OCI-LY3 (cell line): ENCODE measurements around the gene ITPKC.
A peak's percentile ranks its signal among the peaks of the same experiment; 100 is the strongest.

Source experiments
- H2AFZ ChIP-seq: fragments of 200-600, 300-600 bp; shearing (Covaris generic); 2 replicates; pipeline ENCODE4 v1.6.0; 2014; ENCODE audit warnings: antibody characterized with exemption, low read depth, low read length
- H3K27ac ChIP-seq: fragments of 200-600, 300-600 bp; sonication (generic); 2 replicates; pipeline ENCODE4 v1.5.1; 2014; ENCODE audit warnings: mild to moderate bottlenecking, low read length, moderate library complexity, mixed read lengths
- H3K27me3 ChIP-seq: fragments of 200-600, 300-600 bp; sonication (generic); 2 replicates; pipeline ENCODE4 v1.6.1; 2014; ENCODE audit warnings: low read depth, low read length, mixed read lengths
- H3K36me3 ChIP-seq: fragments of 200-600, 300-600 bp; sonication (generic); replicated peaks from 2 replicates; pipeline ENCODE3; 2014; ENCODE audit warnings: low read depth, low read length, mixed read lengths
- H3K4me1 ChIP-seq: fragments of 300-600, 200-600 bp; sonication (generic); 2 replicates; pipeline ENCODE4 v1.6.1; 2014; ENCODE audit warnings: low read length, mixed read lengths
- H3K4me2 ChIP-seq: fragments of 200-600, 300-600 bp; sonication (generic); 2 replicates; pipeline ENCODE4 v1.6.1; 2014; ENCODE audit warnings: low read length, mixed read lengths
- H3K4me3 ChIP-seq: fragments of 300-600, 200-600 bp; sonication (generic); 2 replicates; pipeline ENCODE4 v1.5.1; 2014; ENCODE audit warnings: antibody characterized with exemption, mild to moderate bottlenecking, low read length, moderate library complexity
- H3K79me2 ChIP-seq: fragments of 300-600, 200-600 bp; shearing (Covaris generic); 2 replicates; pipeline ENCODE4 v1.6.1; 2014; ENCODE audit warnings: mild to moderate bottlenecking, low read length, mixed read lengths
- H3K9ac ChIP-seq: fragments of 300-600, 200-600 bp; shearing (Covaris generic); 2 replicates; pipeline ENCODE4 v1.6.0; 2014; ENCODE audit warnings: mild to moderate bottlenecking, low read length, moderate library complexity
- H3K9me3 ChIP-seq: fragments of 200-600, 300-600 bp; shearing (Covaris generic); 2 replicates; pipeline ENCODE4 v1.6.1; 2014; ENCODE audit warnings: low read length, mixed read lengths; ENCODE audit not compliant: insufficient read depth
- H4K20me1 ChIP-seq: fragments of 200-600, 300-600 bp; sonication (generic); 2 replicates; pipeline ENCODE4 v1.6.1; 2016; ENCODE audit warnings: low read length, mixed read lengths; ENCODE audit not compliant: insufficient read depth
- EZH2phosphoT487 ChIP-seq: fragments of 200-600 bp; shearing (Covaris generic); IDR thresholded peaks from 2 replicates; pipeline ENCODE4 v1.6.1; 2018; ENCODE audit warnings: antibody characterized with exemption, mixed run types, low read depth
- TF ChIP-seq, protein P1 (sequence below): fragments of 200-600, 300-600 bp; sonication (generic); IDR thresholded peaks from 2 replicates; pipeline ENCODE4 v1.5.1; 2014; ENCODE audit warnings: antibody characterized with exemption, low read length, low read depth

The ITPKC gene

DNA sequence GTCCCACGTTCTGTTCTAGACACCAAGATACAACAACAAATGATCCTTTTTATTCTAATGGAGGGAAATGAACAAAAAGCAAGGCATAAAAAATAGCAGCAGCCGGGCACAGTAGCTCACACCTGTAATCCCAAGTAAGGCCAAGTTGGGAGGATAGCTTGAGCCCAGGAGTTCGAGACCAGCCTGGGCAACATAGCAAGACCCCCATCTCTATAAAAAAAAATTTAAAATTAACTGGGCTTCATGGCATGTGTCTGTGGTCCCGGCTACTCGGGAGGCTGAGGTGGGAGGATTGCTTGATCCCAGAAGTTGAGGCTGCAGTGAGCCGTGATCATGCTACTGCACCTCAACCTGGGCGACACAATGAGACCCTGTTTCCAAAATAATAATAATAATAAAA, 59.5 kb downstream of the ITPKC start:
- 0 out of 2 replicates have a peak, but pooled peaks cover 3% of the 10 kb centered on the region for H3K79me2 ChIP-seq
- H2AFZ ChIP-seq: no peak overlapping the region
- no peak for TF ChIP-seq EZH2phosphoT487
- TF ChIP-seq, protein P1, sequence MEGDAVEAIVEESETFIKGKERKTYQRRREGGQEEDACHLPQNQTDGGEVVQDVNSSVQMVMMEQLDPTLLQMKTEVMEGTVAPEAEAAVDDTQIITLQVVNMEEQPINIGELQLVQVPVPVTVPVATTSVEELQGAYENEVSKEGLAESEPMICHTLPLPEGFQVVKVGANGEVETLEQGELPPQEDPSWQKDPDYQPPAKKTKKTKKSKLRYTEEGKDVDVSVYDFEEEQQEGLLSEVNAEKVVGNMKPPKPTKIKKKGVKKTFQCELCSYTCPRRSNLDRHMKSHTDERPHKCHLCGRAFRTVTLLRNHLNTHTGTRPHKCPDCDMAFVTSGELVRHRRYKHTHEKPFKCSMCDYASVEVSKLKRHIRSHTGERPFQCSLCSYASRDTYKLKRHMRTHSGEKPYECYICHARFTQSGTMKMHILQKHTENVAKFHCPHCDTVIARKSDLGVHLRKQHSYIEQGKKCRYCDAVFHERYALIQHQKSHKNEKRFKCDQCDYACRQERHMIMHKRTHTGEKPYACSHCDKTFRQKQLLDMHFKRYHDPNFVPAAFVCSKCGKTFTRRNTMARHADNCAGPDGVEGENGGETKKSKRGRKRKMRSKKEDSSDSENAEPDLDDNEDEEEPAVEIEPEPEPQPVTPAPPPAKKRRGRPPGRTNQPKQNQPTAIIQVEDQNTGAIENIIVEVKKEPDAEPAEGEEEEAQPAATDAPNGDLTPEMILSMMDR: no peak
- H3K9me3 ChIP-seq: no peaks in the 10 kb centered on the region
- H3K27ac ChIP-seq: peak overlapping the region; percentile 96
- H3K36me3 ChIP-seq: no peaks in the 10 kb centered on the region
- H3K4me3 ChIP-seq: peak overlapping the region; percentile 84; the same call in 1 of the 2 replicates
- H3K27me3 ChIP-seq: no peaks in the 10 kb centered on the region
- no peaks in the 10 kb centered on the region for H4K20me1 ChIP-seq
- H3K4me2 ChIP-seq: peak overlapping the region; percentile 92
- H3K4me1 ChIP-seq: peaks cover 27% of the 10 kb centered on the region
- peak overlapping the region; percentile 72; the same call in 1 of the 2 replicates for H3K9ac ChIP-seq

DNA sequence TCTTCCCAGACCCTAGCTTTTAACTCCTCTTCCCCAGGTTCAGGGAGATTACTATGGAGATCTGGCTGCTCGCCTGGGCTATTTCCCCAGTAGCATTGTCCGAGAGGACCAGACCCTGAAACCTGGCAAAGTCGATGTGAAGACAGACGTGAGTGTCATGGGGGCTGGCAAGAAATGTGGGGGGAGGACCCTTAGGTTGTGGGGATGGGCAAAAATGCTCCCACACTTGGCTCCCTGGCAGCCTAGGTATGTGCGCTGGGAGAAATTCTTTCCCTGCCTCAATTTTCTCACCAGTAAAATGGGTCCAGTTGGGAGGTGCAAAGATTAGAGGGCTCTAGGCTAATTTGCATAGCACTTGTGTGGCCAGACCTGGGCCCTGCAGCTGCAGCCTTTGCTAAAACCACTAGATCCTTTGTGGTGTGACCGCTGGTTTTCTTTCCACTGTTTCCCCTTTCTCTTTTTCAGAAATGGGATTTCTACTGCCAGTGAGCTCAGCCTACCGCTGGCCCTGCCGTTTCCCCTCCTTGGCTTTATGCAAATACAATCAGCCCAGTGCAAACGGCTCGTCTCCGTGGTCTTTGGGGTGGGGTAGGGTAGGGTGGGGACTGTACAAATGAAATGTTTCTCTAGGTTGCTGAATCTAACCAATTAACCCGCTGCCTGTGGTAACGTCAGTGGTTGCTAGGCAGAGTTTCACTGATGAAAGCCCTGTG, 60.2 kb downstream of the ITPKC start:
- H2AFZ ChIP-seq: no peak overlapping the region
- no peaks in the 10 kb centered on the region for H3K27me3 ChIP-seq
- 0 out of 2 replicates have a peak, but pooled peaks cover 3% of the 10 kb centered on the region for H3K79me2 ChIP-seq
- H3K4me2 ChIP-seq: peak overlapping the region; percentile 93
- H3K4me3 ChIP-seq: peak overlapping the region; percentile 84
- H3K36me3 ChIP-seq: peaks cover 1% of the 10 kb centered on the region
- peaks cover 27% of the 10 kb centered on the region for H3K4me1 ChIP-seq
- peak overlapping the region; percentile 96 for H3K27ac ChIP-seq
- H4K20me1 ChIP-seq: no peaks in the 10 kb centered on the region
- no peaks in the 10 kb centered on the region for H3K9me3 ChIP-seq
- H3K9ac ChIP-seq: peak overlapping the region; percentile 99
- TF ChIP-seq, protein P1: no peak
- no peak for TF ChIP-seq EZH2phosphoT487

DNA sequence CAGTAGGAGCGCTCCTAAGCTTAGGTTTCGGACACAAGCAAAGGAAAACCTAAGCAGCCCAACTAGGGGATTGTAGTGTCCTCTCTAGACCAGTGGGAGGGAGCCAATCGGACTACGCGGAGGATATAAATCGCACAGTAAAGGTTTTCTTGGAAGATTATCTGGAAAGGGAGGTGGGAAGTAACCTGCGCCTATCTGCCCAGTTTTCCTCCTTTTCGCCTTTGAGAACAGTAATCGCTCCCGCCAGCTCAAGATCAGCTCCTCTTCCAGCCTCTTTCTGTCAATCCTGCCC, 60.7 kb downstream of the ITPKC start:
- peak overlapping the region; percentile 84 for H3K4me3 ChIP-seq
- H3K4me2 ChIP-seq: peak overlapping the region; percentile 93
- 0 out of 2 replicates have a peak, but pooled peaks cover 3% of the 10 kb centered on the region for H3K79me2 ChIP-seq
- H3K9me3 ChIP-seq: no peaks in the 10 kb centered on the region
- peak overlapping the region; percentile 99 for H3K9ac ChIP-seq
- no peaks in the 10 kb centered on the region for H3K27me3 ChIP-seq
- H4K20me1 ChIP-seq: no peaks in the 10 kb centered on the region
- peaks cover 27% of the 10 kb centered on the region for H3K4me1 ChIP-seq
- no peak for TF ChIP-seq EZH2phosphoT487
- TF ChIP-seq, protein P1: no peak
- H3K36me3 ChIP-seq: peaks cover 3% of the 10 kb centered on the region
- H2AFZ ChIP-seq: no peak overlapping the region
- peak overlapping the region; percentile 96 for H3K27ac ChIP-seq

DNA sequence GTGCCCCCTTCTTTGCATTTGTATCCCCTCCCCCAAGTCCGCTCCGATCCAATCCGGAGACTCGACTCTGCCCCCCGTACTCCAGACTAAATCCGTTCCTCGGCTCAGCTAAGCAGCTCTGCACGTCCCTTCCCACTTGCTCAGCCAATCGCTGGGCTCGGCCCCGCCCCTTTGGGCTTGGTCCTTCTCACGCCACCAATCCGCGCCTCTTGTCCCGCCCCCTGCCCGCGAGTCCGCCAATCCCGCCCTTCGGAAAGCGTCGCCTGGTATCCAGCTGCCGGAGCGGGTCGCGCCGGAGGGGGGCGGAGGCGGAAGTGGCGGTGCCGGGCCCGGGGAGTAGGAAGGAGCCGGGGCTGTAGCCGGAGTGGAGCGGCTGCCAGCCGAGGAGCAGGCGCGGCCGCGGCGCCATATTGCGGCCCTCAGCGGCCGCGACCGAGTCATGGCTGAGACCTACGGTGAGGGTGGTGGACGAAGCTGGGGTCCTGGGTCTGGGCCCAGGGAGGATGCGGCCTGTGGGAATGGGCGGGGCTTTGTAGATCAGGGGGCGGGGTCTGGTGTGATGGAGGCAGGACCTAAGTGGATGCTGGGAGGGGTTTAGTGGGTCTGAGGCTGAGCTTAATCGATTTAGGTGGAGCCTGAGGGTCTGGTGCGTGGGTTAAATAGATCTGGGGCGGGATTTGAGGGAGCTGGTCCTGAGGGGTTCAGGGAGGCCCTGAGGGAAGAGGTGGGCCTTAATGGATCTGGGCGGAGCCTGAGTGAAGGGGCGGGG, 61.2 kb downstream of the ITPKC start, which contains the start of gene RAB4B:
Gene RAB4B (plus strand): TSS at position 311 of the 769 bp plus-strand sequence. CDS start 129 bp downstream, at position 440.
- Histone ChIP-seq H3K4me1 (peaks cover 27% of the 10 kb centered on the region), H3K27me3 (no peaks in the 10 kb centered on the region)

More for the DNA sequence above, 61.2 kb downstream of the ITPKC start, which contains the start of gene RAB4B:
- H3K4me2 ChIP-seq: peak within 1 kb of the TSS; percentile 93
- TF ChIP-seq EZH2phosphoT487: no peak
- TF ChIP-seq, protein P1: no peak
- H3K36me3 ChIP-seq: peaks cover 3% of the 10 kb centered on the region
- peak within 1 kb of the TSS; percentile 99 for H3K9ac ChIP-seq
- H3K79me2 ChIP-seq: 0 out of 2 replicates have a peak, but pooled peaks cover 3% of the 10 kb centered on the region
- no peaks in the 10 kb centered on the region for H3K9me3 ChIP-seq
- peak within 1 kb of the TSS; percentile 33; the same call in 1 of the 2 replicates for H2AFZ ChIP-seq
- no peaks in the 10 kb centered on the region for H4K20me1 ChIP-seq
- peak within 1 kb of the TSS; percentile 84 for H3K4me3 ChIP-seq
- peak within 1 kb of the TSS; percentile 96 for H3K27ac ChIP-seq
